GM19023 (cell line): ENCODE data around the gene TRPC4AP.

Source experiments
- ATAC-seq: cut with Tn5 transposase; IDR thresholded peaks from one replicate; pipeline ENCODE4 v1.9.1; 2021; ENCODE audit warnings: mild to moderate bottlenecking, moderate library complexity; ENCODE audit not compliant: unreplicated experiment

The TRPC4AP gene

GRCh38 chr20:34989670-34990069 lies 102.9 kb downstream of the TRPC4AP start:
- ATAC-seq, result no peak

- ATAC-seq, result no peak
These were observed 103.5 kb downstream of the TRPC4AP start for GRCh38 chr20:34989118-34989517.

- ATAC-seq, result no peak
These were observed 104.4 kb downstream of the TRPC4AP start for GRCh38 chr20:34988191-34988540.

GRCh38 chr20:34987288-34988190 lies 105.1 kb downstream of the TRPC4AP start:
- no peak for ATAC-seq

GRCh38 chr20:34986311-34987287 lies 106.0 kb downstream of the TRPC4AP start:
- ATAC-seq, result no peak

- ATAC-seq, result no peak
These were observed 106.9 kb downstream of the TRPC4AP start for GRCh38 chr20:34985461-34986310.

GRCh38 chr20:34984756-34985261 lies 107.8 kb downstream of the TRPC4AP start:
- no peak for ATAC-seq

GRCh38 chr20:34983995-34984735 lies 108.4 kb downstream of the TRPC4AP start:
- no peak for ATAC-seq

- ATAC-seq, result no peak
These were observed 109.4 kb downstream of the TRPC4AP start for GRCh38 chr20:34983089-34983820.

- no peak for ATAC-seq
These were observed 110.1 kb downstream of the TRPC4AP start for GRCh38 chr20:34982270-34983088.

- ATAC-seq, result no peak
These were observed 111.9 kb downstream of the TRPC4AP start for GRCh38 chr20:34980543-34981233.

- ATAC-seq, result no peak
These were observed 113.0 kb downstream of the TRPC4AP start for GRCh38 chr20:34979366-34980153.

GRCh38 chr20:34978092-34978744 lies 114.4 kb downstream of the TRPC4AP start:
- ATAC-seq, result no peak

GRCh38 chr20:34977365-34978091 lies 115.1 kb downstream of the TRPC4AP start:
- ATAC-seq, result no peak

- ATAC-seq, result no peak
These were observed 116.3 kb downstream of the TRPC4AP start for GRCh38 chr20:34976286-34976685.

- no peak for ATAC-seq
These were observed 118.4 kb downstream of the TRPC4AP start for GRCh38 chr20:34974246-34974645.
